GM18517 (cell line): ENCODE measurements around the gene CHRD.

ENCODE experiments used
- ATAC-seq: cut with Tn5 transposase; IDR thresholded peaks from one replicate; pipeline ENCODE4 v1.9.1; 2021; ENCODE audit warnings: mild to moderate bottlenecking, moderate library complexity; ENCODE audit not compliant: unreplicated experiment

Gene CHRD

DNA sequence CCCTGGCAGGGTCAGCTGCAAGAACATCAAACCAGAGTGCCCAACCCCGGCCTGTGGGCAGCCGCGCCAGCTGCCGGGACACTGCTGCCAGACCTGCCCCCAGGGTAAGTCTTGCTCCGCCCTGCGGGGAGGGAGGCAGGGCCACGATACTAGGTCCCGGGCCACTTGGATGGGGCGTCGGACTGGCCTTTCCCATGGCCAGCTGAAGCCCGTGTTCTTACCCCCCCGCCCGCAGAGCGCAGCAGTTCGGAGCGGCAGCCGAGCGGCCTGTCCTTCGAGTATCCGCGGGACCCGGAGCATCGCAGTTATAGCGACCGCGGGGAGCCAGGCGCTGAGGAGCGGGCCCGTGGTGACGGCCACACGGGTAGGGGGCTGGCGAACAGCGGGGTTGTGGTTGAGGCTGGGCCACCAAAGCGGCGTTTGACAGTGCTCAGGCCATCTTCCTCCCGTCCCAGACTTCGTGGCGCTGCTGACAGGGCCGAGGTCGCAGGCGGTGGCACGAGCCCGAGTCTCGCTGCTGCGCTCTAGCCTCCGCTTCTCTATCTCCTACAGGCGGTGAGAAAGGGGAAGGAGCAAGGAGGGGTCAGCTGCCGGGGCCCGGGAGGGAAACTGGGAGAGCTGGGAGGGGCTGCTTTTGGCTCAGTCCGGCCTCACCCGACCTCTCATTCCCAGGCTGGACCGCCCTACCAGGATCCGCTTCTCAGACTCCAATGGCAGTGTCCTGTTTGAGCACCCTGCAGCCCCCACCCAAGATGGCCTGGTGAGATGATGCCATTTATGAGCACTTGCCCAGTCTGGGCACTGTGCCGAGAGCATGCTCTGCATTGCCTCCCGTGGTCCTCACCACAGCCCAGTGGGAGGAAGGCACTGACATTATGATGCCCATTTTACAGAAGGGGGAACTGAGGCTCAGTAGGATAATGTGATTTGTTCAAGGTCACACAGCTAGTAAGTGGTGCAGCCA lies 1.7 kb downstream of the CHRD start:
- no peak for ATAC-seq

GRCh38 chr3:184382326-184383032 lies 2.6 kb downstream of the CHRD start:
- no peak for ATAC-seq

DNA sequence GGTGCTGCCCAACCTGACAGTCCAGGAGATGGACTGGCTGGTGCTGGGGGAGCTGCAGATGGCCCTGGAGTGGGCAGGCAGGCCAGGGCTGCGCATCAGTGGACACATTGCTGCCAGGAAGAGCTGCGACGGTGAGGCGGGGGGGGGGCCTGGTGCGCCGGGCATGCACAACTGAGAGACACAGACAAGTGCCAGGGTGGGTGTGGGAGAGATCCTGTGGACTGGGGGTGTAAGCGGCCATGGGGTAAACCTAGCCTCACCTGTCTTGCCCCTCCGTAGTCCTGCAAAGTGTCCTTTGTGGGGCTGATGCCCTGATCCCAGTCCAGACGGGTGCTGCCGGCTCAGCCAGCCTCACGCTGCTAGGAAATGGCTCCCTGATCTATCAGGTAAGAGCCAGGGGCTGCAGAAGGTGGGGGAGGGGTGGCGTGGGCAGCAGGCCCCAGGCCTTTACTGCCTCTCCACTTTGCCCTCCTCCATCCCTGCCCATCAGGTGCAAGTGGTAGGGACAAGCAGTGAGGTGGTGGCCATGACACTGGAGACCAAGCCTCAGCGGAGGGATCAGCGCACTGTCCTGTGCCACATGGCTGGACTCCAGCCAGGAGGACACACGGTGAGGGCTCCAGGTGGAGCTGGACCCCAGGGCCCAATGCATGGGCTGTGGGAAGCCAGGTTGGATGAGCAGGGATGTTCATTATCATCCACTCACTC lies 3.3 kb downstream of the CHRD start:
- ATAC-seq: no peak

GRCh38 chr3:184384342-184384741 lies 4.5 kb downstream of the CHRD start:
- ATAC-seq: no peak

DNA sequence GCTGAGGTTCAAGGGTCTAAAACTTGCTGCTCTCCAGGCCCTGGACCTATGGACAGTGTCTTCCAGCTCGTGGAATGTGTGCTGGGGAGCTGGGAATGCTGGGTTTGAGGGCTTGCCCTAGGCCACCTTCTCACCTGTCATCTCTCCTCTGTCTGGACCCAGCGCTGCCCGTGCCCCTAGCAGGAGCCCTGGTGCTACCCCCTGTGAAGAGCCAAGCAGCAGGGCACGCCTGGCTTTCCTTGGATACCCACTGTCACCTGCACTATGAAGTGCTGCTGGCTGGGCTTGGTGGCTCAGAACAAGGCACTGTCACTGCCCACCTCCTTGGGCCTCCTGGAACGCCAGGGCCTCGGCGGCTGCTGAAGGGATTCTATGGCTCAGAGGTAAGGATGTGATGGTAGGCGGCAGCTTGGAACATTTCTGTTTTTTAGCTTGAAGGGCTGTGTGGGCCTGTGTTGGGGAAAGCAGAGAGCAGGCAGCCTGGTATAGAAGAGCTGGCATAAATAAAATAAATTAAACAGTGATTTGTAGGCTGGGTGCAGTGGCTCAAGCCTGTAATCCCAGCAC lies 5.1 kb downstream of the CHRD start:
- ATAC-seq: no peak

- ATAC-seq: no peak
Observed at GRCh38 chr3:184386047-184386806, 6.4 kb downstream of the CHRD start.

- ATAC-seq: no peak
Observed at GRCh38 chr3:184387174-184387714, 7.4 kb downstream of the CHRD start.

DNA sequence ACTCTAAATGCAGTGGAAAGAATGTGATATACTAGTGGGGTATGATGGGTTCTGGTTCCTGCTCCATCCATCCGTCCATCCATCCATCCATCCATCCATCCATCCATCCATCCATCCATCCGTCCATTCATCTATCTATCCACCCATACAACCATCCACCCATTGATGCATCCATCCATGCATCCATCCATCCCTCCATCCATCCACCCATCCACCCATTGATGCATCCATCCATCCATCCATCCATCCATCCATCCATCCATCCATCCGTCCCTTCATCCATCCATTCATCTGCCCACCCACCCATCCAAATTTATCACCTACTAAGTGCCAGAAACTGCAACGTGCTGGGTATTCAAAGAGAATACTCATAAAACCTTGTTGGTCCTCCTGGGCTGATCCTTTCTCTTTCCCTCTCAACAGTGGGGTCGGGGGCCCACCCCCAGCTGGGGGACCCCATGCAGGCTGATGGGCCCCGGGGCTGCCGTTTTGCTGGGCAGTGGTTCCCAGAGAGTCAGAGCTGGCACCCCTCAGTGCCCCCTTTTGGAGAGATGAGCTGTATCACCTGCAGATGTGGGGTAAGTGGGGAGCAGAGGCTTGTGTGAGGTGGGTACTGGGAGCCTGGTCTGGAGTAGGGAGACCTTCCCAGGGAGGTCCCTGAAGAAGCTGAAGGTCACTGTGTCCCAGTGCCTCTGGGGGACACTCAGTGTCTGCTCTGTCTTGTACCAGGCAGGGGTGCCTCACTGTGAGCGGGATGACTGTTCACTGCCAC lies 8.5 kb downstream of the CHRD start:
- no peak for ATAC-seq

GRCh38 chr3:184388936-184389230 lies 9.0 kb downstream of the CHRD start:
- no peak for ATAC-seq

- ATAC-seq: no peak
Observed at GRCh38 chr3:184389384-184389783, 9.5 kb downstream of the CHRD start.

- no peak for ATAC-seq
Observed at GRCh38 chr3:184389935-184390528, 10.2 kb downstream of the CHRD start.

GRCh38 chr3:184391266-184391665 lies 11.4 kb downstream of the CHRD start:
- no peak for ATAC-seq

GRCh38 chr3:184395320-184395660 lies 15.4 kb downstream of the CHRD start:
- ATAC-seq: no peak

GRCh38 chr3:184399410-184399809 lies 19.6 kb downstream of the CHRD start:
- ATAC-seq: no peak

DNA sequence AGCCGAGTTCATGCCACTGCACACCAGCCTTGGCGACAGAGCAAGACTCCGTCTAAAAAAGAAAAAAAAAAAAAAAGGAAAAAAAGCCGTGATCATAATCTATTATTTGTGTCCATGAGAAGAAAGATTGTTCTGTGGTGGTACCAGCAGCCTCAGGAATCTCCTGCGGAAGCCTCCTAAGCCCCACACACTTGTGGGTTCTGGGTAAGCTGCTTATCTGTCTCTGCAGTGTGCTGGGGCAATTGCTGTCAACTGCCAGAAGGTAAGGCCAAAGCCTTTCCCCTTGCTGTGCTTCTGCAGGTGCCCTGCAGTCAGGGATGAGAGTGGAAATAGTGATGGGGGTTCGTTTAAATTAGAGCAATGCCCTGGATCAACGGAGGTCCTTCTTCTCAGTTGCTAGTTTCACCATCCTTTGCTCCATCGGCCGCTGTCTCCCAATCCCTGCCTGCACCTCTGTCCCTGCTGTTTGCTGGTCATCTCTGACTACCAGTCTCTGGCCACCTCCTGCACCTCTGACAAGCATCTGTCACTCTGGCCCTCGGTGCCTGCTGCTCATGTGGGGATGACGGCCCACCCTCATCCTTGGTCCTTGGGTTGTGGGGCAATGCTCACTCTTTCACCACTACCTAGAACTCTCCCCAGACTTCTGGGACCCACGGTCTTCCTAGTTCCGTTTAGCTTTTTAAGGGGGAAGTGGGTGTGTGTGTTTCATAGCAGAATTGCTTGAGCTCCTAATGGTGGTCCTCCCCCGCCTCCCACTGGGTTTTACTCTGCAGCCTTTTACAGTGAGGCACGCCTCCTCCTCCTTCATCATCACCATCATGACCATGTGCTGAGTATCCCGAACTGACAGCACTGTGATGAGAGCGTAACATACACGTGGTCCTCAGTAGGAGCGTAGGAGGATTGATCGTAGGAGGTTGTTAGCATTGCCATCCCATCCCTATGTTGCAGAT lies 25.5 kb downstream of the CHRD start:
- no peak for ATAC-seq

DNA sequence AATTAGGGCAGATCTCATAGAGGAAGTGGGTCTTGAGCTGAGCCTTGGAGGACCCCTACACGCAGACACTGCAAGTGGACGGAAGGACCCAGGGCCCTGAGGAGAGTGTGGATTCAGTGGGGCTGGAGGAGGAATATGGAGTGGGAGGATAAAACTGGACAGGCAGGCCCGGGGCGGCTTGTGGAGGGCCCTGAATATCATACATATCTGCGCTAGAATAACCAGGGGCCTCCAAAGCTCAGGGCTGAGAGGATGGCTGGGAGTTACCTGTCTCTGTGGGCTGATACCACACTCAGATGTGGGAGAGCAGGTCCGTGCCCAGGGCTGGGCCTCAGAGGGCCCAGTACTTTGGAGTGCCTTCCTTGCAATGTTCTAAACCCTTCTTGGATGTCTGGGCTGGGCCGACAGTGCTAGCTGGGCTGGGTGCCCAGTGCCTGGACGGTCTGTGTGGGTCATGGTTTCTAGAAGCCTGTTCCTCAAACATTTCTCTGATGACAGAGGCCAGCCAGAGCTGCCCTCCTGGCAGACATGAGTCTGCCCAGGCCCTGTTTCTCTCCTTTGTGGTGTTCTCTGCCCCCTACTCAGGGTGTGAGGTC lies 29.6 kb downstream of the CHRD start:
- no peak for ATAC-seq

DNA sequence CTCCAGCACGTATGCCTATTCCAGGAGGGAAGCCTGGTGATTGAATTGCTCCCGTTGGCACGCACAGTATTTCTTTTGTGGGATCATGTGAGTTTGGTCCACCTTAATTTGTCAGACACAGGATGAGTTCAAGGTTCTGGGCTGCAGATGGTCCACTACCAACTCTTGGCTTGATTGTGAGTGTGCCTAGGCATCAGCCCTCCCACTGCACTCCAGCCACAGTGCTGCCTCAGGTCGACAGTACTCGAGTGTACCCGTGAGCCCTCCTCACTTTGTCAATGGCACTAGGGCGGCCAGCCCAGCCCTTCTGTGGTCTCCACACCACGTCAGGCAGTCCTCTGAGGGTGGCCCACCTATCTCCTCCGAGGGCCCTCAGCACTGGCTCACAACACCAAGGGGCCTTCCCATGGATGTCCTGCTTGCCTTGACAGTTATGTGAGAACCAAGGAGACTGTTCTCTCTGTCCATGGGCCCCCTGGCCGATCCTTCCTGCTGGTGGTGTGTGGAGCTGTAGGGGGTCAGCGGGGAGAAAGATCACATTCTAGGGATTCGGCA lies 30.2 kb downstream of the CHRD start:
- ATAC-seq: no peak
